Fibroblast of mammary gland (primary cell): ENCODE measurements around the gene MBTPS2.
"Not testable (repeated sequence)": the region's sequence is repeated elsewhere in the genome, so short reads cannot be mapped to it uniquely, and the experiment has no call there.

Source experiments
- DNase-seq: peaks from one replicate; pipeline ENCODE4 v3.0.0-alpha.2; 2010; ENCODE audit warnings: low read depth
- H3K4me3 ChIP-seq: 2 replicates; pipeline ENCODE4 v1.5.1; 2011; ENCODE audit warnings: low read depth, mild to moderate bottlenecking, low read length, moderate library complexity; ENCODE audit not compliant: control insufficient read depth
- CTCF ChIP-seq: conservative IDR thresholded peaks from 2 replicates; pipeline ENCODE4 v1.5.1; 2011; ENCODE audit warnings: low read depth, low read length, inconsistent platforms; ENCODE audit not compliant: control insufficient read depth, insufficient read depth

Gene MBTPS2

GRCh38 chrX:21853578-21853977 lies 14.2 kb downstream of the MBTPS2 start:
- TF ChIP-seq CTCF, result no peak

GRCh38 chrX:21855937-21856415 lies 16.6 kb downstream of the MBTPS2 start, which contains the start of gene YY2:
Gene YY2 (plus strand): TSS chrX:21855987. CDS start chrX:21856485, 498 bp downstream.
- no peak within 1 kb of the TSS for H3K4me3 ChIP-seq
- no peak for TF ChIP-seq CTCF
- DNase-seq, result no peak

More at GRCh38 chrX:21853578-21853977, 14.2 kb downstream of the MBTPS2 start:
- DNase-seq, result no peak
- no peak overlapping the region for H3K4me3 ChIP-seq

- DNase-seq, result no peak
- TF ChIP-seq CTCF, result no peak
- H3K4me3 ChIP-seq, result no peak overlapping the region
Observed at GRCh38 chrX:21856504-21856903, 17.1 kb downstream of the MBTPS2 start.

GRCh38 chrX:21863241-21863640 lies 23.8 kb downstream of the MBTPS2 start:
- no peak overlapping the region for H3K4me3 ChIP-seq
- no peak for DNase-seq
- TF ChIP-seq CTCF, result no peak

- TF ChIP-seq CTCF, result no peak
- no peak overlapping the region for H3K4me3 ChIP-seq
- no peak for DNase-seq
Observed at GRCh38 chrX:21865436-21865835, 26.0 kb downstream of the MBTPS2 start.

- TF ChIP-seq CTCF, result no peak
- DNase-seq, result no peak
- no peak overlapping the region for H3K4me3 ChIP-seq
Observed at GRCh38 chrX:21870494-21870893, 31.1 kb downstream of the MBTPS2 start.

GRCh38 chrX:21873063-21873775 lies 33.8 kb downstream of the MBTPS2 start:
- DNase-seq, result no peak
- H3K4me3 ChIP-seq, result no peak overlapping the region
- no peak for TF ChIP-seq CTCF

GRCh38 chrX:21874182-21874581 lies 34.8 kb downstream of the MBTPS2 start:
- not testable (repeated sequence) for H3K4me3 ChIP-seq, DNase-seq
